Measurements from ENCODE around the gene ZNF281. TPM values are rescaled to one million over a fixed set of nuclear protein-coding genes. Genes with fewer than 3 reads are reported as not detected.

The ZNF281 gene
- total RNA-seq, 4 donors from 2014 or later, result 13.0 to 18.7 (median 15.6) TPM

DNA sequence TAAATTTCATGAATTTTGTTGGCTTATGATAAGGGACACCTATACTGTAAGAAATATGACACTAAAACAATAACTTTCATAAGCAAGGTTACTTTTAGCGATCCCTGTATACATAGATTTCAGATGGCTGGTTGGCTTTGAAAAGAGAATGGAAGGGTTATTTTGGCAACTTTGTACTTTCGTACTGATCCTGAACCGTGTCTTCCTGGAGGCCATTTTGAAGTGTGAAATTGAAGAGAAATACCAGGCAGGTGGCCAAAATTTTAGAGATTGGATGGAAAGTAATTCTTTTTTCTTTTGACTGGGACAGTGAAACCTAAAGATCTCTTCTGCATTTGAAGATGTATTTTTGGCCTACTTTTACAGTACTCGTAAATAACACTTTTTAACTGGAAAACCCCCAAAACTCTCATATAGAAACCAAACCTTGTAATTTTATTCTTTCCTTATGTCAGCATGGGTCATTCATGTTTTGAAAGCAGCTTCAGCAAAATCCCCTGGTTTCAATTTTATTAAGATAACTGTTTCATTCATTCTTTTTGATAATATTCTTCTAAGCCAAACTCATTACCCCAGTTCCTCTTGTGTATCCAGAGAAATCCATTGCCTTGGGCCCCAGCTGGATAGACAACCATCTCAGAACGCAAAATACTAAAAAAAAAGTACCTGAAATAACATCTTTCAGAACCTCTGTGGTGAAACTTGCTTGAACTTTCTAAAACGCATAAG is 38.4 kb upstream of the ZNF281 start:
- DNase-seq (ENCODE audit: low spot score) (no peak), ATAC-seq (ENCODE audit: low FRiP score) (no peak)
- TF ChIP-seq CTCF (IDR thresholded peaks at IDR 0.05), result no peak

DNA sequence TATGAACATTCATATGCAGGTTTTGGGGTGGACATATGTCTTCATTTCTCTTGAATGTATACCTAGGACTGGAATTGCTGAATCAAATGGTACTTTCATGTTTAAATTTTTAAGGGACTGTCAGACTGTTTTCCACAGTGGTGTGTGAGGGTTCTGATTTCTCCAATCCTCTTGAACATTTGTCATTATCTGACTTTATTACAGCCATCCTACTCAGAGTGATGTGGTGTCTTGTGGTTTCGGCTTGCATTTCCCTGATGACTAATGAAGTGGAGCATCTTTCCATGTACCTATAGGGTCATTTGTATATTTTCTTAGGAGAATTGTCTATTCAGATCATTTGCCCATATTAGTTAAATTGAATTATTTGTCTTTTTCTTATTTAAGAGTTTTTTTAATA is 35.4 kb upstream of the ZNF281 start:
- no peak for TF ChIP-seq CTCF (IDR thresholded peaks at IDR 0.05)
- no peak for DNase-seq (ENCODE audit: low spot score)

GRCh38 chr1:200444478-200444877 is 34.6 kb upstream of the ZNF281 start:
- DNase-seq (ENCODE audit: low spot score), result no peak
- no peak for TF ChIP-seq CTCF (IDR thresholded peaks at IDR 0.05)

More for the DNA sequence above, 35.4 kb upstream of the ZNF281 start:
- ATAC-seq (ENCODE audit: low FRiP score), result no peak

GRCh38 chr1:200443860-200444259 is 34.0 kb upstream of the ZNF281 start:
- no peak for ATAC-seq (ENCODE audit: low FRiP score)
- TF ChIP-seq CTCF (IDR thresholded peaks at IDR 0.05), result no peak
- no peak for DNase-seq (ENCODE audit: low spot score)

More at GRCh38 chr1:200444478-200444877, 34.6 kb upstream of the ZNF281 start:
- ATAC-seq (ENCODE audit: low FRiP score), result no peak

DNA sequence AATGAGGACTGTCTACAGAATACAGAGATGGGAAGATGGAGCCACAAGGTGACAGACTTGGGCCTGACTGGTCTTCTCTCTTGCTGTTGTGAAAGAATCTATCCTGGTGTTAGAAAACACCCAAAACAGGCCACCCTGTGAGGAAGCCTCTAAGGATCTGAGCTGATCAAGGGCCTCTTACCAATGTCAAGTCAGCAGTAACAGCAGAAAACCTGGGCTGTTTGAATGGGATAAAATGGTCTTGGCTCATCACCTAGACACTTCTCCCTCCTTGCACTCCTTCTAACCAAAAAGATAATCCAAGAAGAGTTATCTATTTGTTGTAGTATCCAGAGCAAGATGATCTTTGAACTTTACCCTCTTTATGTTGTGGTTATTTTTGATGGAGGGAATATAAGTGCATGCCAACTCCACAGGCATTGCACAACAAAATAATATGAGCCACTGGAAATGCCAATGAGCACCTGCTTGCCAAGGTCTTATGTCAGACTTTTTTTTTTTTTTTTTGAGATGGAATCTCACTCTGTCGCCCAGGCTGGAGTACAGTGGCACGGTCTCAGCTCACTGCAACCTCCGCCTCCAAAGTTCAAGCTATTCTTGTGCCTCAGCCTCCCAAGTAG is 32.8 kb upstream of the ZNF281 start:
- TF ChIP-seq CTCF (IDR thresholded peaks at IDR 0.05), result no peak
- no peak for ATAC-seq (ENCODE audit: low FRiP score)
- no peak for DNase-seq (ENCODE audit: low spot score)

DNA sequence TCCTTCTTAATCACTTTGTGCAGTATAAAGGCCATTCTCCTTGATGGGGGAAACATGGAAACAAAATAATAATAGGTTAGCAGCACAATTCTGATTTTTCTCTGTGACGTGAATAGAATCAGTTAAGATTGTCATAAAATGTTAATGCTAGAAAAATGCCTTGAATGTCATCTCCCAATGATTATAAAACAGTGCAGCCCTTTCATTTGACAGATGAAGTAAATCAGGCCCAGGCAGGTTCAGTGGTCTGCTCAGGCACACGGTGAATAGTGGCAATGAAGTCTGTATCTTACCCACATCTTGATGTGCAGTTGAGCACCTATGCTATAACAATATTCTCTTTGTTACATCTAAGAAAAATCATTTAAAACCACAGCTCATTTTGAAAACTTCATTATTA is 32.2 kb upstream of the ZNF281 start:
- DNase-seq (ENCODE audit: low spot score) (no peak), ATAC-seq (ENCODE audit: low FRiP score) (no peak)

More for the DNA sequence above, 32.2 kb upstream of the ZNF281 start:
- no peak for TF ChIP-seq CTCF (IDR thresholded peaks at IDR 0.05)
